Gastrocnemius medialis (tissue), 4 donors: ENCODE data around the gene DGKG. TPM values are rescaled to one million over a fixed set of nuclear protein-coding genes. Genes with fewer than 3 reads are reported as not detected.

Experiments used
- ATAC-seq, 2 donors: fragments of 150-250 bp; one replicate each; pipeline ENCODE4 v1.9.1; 2016
- DNase-seq, 2 donors: peaks; one replicate each; pipeline ENCODE4 v3.0.0-alpha.2; 2019
- H3K27ac ChIP-seq, 4 donors: fragments of 200-600 bp; sonication (generic); 1 replicate in 1 of 4; 2 replicates in 3 of 4; pipeline ENCODE4 v1.5.1; 2016 to 2018; ENCODE audit warnings: mild to moderate bottlenecking in 2 of 4, moderate library complexity in 1 of 4
- H3K27me3 ChIP-seq, 3 donors: fragments of 200-600 bp; sonication (generic) in 2 of 3; 1 replicate in 1 of 3; 2 replicates in 2 of 3; pipeline versions ENCODE4 v1.5.1 to v1.6.0; 2016 to 2019; ENCODE audit warnings: mild to moderate bottlenecking in 1 of 3, moderate library complexity in 1 of 3
- H3K36me3 ChIP-seq, 2 donors: fragments of 200-600 bp; sonication (generic) in 1 of 2; one replicate each; pipeline ENCODE4 v1.5.1; 2017 to 2018
- H3K4me1 ChIP-seq, 2 donors: fragments of 200-600 bp; sonication (generic) in 1 of 2; one replicate each; pipeline ENCODE4 v1.5.1; 2016 to 2017; ENCODE audit warnings: mild to moderate bottlenecking in 2 of 2
- H3K4me3 ChIP-seq, 4 donors: fragments of 200-600 bp; sonication (generic) in 3 of 4; 1 replicate in 1 of 4; 2 replicates in 3 of 4; pipeline ENCODE4 v1.5.1; 2016 to 2019; ENCODE audit warnings: mild to moderate bottlenecking in 2 of 4
- H3K9me3 ChIP-seq, 3 donors: fragments of 200-600 bp; sonication (generic) in 2 of 3; 1 replicate in 1 of 3; 2 replicates in 2 of 3; pipeline ENCODE4 v1.5.1; 2016 to 2019
- POLR2A ChIP-seq, 2 donors: fragments of 450-650 bp; IDR thresholded peaks; one replicate each; pipeline ENCODE4 v1.6.1; 2017; ENCODE audit warnings: antibody characterized with exemption in 2 of 2, mild to moderate bottlenecking in 2 of 2, moderate library complexity in 2 of 2
- in situ Hi-C, 4 donors: fragments of 200-750 bp; cut with MboI; loops; one replicate each; pipeline versions ENCODE4 v1.15.0 to v1.8.0; 2017; ENCODE audit warnings: low sequenced_read_pairs in 4 of 4
- intact Hi-C: fragments of 100-400 bp; cut with DNase I; formaldehyde crosslinking; loops from one replicate; pipeline ENCODE4 v1.15.1; 2023; ENCODE audit warnings: low total_unique reads
- total RNA-seq, 4 donors: library from RNA; depleted of rRNA; stranded (reverse); fragments of >200 nt; gene quantifications; one replicate each; pipeline versions ENCODE4 v1.1.0 to v1.2.3, GENCODE V29; 2016
- TF ChIP-seq, protein P1 (sequence below), 5 experiments: fragments of 450-650 bp in 3 of 5; fragments of 200-600 bp in 2 of 5; sonication (generic) in 2 of 5; IDR thresholded peaks in 4 of 5; conservative IDR thresholded peaks in 1 of 5; 1 replicate in 4 of 5; 2 replicates in 1 of 5; pipeline ENCODE4 v1.5.1; 2016 to 2019; ENCODE audit warnings: antibody characterized with exemption in 5 of 5, mild to moderate bottlenecking in 3 of 5, moderate library complexity in 3 of 5

Gene DGKG
- total RNA-seq, 4 donors from 2014 or later = 5.0 to 11.2 (median 7.7) TPM

DNA sequence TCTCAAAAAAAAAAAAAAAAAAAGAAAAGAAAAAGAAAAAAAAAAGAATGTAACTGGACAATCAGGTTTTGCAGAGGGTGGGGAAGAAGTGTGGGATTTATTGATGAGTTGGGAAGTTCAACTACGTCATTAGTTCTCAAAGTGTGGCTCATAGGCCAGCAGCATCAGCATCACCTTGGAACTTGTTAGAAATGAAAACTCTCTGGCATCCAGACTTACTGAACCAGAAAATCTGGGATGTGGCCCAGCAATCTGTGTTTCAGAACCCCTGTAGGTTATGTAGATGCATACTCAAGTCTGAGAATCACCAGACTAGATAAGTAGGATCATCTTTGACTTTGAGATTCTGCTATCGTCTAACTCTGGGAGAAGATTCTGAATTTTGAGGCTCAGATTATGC lies 207.4 kb downstream of the DGKG start:
- no peaks in the 10 kb centered on the region for H3K27me3 ChIP-seq
- intact Hi-C loops = no loop called here
- H3K9me3 ChIP-seq = no peaks in the 10 kb centered on the region
- H3K4me1 ChIP-seq = no peaks in the 10 kb centered on the region
- no peak for TF ChIP-seq POLR2A (IDR thresholded peaks at IDR 0.05)
- TF ChIP-seq, protein P1, sequence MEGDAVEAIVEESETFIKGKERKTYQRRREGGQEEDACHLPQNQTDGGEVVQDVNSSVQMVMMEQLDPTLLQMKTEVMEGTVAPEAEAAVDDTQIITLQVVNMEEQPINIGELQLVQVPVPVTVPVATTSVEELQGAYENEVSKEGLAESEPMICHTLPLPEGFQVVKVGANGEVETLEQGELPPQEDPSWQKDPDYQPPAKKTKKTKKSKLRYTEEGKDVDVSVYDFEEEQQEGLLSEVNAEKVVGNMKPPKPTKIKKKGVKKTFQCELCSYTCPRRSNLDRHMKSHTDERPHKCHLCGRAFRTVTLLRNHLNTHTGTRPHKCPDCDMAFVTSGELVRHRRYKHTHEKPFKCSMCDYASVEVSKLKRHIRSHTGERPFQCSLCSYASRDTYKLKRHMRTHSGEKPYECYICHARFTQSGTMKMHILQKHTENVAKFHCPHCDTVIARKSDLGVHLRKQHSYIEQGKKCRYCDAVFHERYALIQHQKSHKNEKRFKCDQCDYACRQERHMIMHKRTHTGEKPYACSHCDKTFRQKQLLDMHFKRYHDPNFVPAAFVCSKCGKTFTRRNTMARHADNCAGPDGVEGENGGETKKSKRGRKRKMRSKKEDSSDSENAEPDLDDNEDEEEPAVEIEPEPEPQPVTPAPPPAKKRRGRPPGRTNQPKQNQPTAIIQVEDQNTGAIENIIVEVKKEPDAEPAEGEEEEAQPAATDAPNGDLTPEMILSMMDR (IDR thresholded peaks at IDR 0.05 in 4 of 5, conservative IDR thresholded peaks at IDR 0.05 in 1 of 5) = no peak
- H3K36me3 ChIP-seq = no peaks in the 10 kb centered on the region
- ATAC-seq = no peak
- no peak for DNase-seq
- no peak overlapping the region for H3K27ac ChIP-seq
- no peak overlapping the region for H3K4me3 ChIP-seq
- in situ Hi-C loops = no loop called here

DNA sequence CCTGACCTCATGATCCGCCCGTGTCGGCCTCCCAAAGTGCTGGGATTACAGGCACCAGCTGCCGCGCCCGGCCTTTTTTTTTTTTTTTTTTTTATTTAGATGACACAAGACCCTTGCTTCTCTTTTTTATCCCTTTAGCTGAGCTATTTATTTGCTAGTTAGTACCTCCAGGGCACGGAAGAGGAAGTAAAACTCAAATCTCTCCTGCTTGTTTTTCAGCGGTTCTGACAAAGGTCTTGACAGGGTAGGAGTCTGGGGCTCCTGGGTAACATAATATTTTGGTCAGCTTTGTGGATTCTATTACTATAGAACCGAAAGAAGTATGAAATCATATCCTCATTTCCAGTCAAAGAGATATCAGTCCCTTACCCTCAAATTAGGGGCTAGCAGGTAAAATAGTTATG lies 209.1 kb downstream of the DGKG start:
- no peak for ATAC-seq

DNA sequence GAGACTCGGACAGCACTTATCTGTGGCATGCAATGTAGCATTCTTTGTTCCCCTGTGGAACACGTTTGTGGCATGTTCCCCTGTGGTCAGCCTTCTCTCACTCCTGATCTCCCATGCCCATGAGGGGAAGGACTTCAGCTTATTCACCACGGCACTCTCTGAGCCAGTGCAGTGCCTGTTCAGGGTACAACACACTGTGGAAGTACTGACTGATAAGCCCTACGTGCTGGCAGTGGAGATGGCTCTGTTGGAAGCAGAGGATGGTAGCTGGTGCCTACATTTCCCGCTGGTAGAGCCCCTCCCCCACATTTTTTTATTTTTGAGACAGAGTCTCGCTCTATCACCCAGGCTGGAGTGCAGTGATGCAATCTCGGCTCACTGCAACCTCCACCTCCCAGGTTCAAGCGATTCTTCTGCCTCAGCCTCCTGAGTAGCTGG lies 209.7 kb downstream of the DGKG start:
- no peak overlapping the region for H3K4me3 ChIP-seq
- ATAC-seq = no peak
- H3K9me3 ChIP-seq = no peaks in the 10 kb centered on the region
- no peak overlapping the region for H3K27ac ChIP-seq
- no peak for DNase-seq
- H3K36me3 ChIP-seq = no peaks in the 10 kb centered on the region
- intact Hi-C loops = no loop called here
- in situ Hi-C loops = no loop called here
- TF ChIP-seq POLR2A (IDR thresholded peaks at IDR 0.05) = no peak
- TF ChIP-seq, protein P1 (IDR thresholded peaks at IDR 0.05 in 4 of 5, conservative IDR thresholded peaks at IDR 0.05 in 1 of 5) = no peak
- no peaks in the 10 kb centered on the region for H3K27me3 ChIP-seq
- H3K4me1 ChIP-seq = no peaks in the 10 kb centered on the region

More for the DNA sequence above, 209.1 kb downstream of the DGKG start:
- Histone ChIP-seq H3K27me3 (no peaks in the 10 kb centered on the region), H3K9me3 (no peaks in the 10 kb centered on the region), H3K27ac (no peak overlapping the region), H3K4me1 (no peaks in the 10 kb centered on the region), H3K4me3 (no peak overlapping the region), H3K36me3 (no peaks in the 10 kb centered on the region)
- DNase-seq = no peak
- TF ChIP-seq, protein P1 (IDR thresholded peaks at IDR 0.05 in 4 of 5, conservative IDR thresholded peaks at IDR 0.05 in 1 of 5) = no peak
- TF ChIP-seq POLR2A (IDR thresholded peaks at IDR 0.05) = no peak
- intact Hi-C loops (no loop called here), in situ Hi-C loops (no loop called here)

DNA sequence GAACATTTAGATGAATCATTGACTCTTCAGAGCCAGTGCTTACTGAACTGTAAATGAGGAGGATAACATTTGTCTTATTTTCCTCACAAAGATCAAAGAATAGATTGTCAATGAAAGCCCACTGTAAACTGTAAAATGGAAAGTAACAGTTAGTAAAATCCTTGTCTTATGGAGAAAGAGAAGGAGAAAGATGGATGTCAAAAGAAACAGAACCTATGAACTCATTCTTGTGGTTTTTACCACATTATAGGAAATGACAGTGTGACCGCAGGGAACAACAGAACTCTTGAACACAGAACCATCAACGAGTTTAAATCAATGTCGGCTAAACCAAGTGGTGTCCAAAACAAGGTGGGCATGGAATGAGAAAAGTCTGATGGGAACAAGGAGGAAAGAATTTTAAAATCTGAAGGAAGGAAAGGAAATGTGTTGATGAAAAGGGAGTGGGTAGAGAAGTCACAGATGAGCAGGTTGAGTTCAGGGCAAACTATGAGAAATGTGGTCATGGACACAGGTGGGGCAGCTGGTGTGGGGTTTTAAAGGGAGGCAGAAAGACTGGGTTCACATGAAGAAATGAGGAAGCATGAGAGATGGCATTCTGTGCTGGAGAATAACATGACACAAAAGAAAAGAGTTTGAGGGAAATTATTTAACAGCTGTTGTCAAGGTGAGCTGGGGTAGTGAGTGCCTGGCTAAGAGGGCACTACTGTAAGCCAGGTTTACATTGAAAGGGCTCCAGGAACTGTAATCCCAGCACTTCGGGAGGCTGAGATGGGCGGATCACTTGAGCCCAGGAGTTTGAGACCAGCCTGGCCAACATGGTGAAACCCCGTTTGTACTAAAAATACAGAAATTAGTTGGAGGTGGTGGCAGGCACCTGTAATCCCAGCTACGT lies 210.7 kb downstream of the DGKG start:
- Histone ChIP-seq H3K27ac (no peak overlapping the region), H3K9me3 (no peaks in the 10 kb centered on the region), H3K4me3 (no peak overlapping the region), H3K4me1 (no peaks in the 10 kb centered on the region), H3K27me3 (no peaks in the 10 kb centered on the region), H3K36me3 (no peaks in the 10 kb centered on the region)
- intact Hi-C loops (no loop called here), in situ Hi-C loops (no loop called here)
- DNase-seq (no peak), ATAC-seq (no peak)
- TF ChIP-seq POLR2A (IDR thresholded peaks at IDR 0.05) = no peak
- TF ChIP-seq, protein P1 (IDR thresholded peaks at IDR 0.05 in 4 of 5, conservative IDR thresholded peaks at IDR 0.05 in 1 of 5) = no peak
